Endothelial cell of umbilical vein (primary cell): ENCODE measurements around the gene EEF1AKMT2.

Source experiments
- EZH2 ChIP-seq: IDR thresholded peaks from 2 replicates; pipeline ENCODE4 v1.6.1; 2012; ENCODE audit warnings: borderline replicate concordance, low read depth, mild to moderate bottlenecking, moderate library complexity, low read length, inconsistent platforms; ENCODE audit not compliant: severe bottlenecking
- FOS ChIP-seq: IDR thresholded peaks from 2 replicates; pipeline ENCODE4 v1.6.1; 2011; ENCODE audit warnings: mild to moderate bottlenecking, low read length, moderate library complexity, borderline replicate concordance; ENCODE audit not compliant: insufficient read depth
- GATA2 ChIP-seq: IDR thresholded peaks from 2 replicates; pipeline ENCODE4 v1.7.0; 2011; ENCODE audit warnings: low read depth, mild to moderate bottlenecking, moderate library complexity, mixed read lengths, low read length; ENCODE audit not compliant: insufficient read length, insufficient read depth
- JUN ChIP-seq: IDR thresholded peaks from 2 replicates; pipeline ENCODE4 v1.6.1; 2011; ENCODE audit warnings: borderline replicate concordance, low read depth; ENCODE audit not compliant: insufficient read length, insufficient read depth
- MAX ChIP-seq: IDR thresholded peaks from 2 replicates; pipeline ENCODE4 v1.6.1; 2011; ENCODE audit not compliant: insufficient read depth, insufficient read length
- MYC ChIP-seq: IDR thresholded peaks from one replicate; pipeline ENCODE4 v1.6.1; 2011; ENCODE audit warnings: mild to moderate bottlenecking, low read depth, low read length
- POLR2A ChIP-seq: IDR thresholded peaks from 2 replicates; pipeline ENCODE4 v1.6.1; 2012; ENCODE audit warnings: low read depth, mild to moderate bottlenecking, control low read depth, low read length
- POLR2AphosphoS5 ChIP-seq: IDR thresholded peaks from 2 replicates; pipeline ENCODE4 v1.6.1; 2012; ENCODE audit warnings: low read depth, mild to moderate bottlenecking, control low read depth, low read length, moderate library complexity; ENCODE audit not compliant: insufficient read depth
- TF ChIP-seq, protein P1 (sequence below), 2 donors: IDR thresholded peaks; 1 replicate in 1 of 2; 2 replicates in 1 of 2; pipeline ENCODE4 v1.5.1; 2011; ENCODE audit warnings: low read length in 2 of 2, mild to moderate bottlenecking in 2 of 2, moderate library complexity in 2 of 2, control low read depth in 1 of 2, inconsistent platforms in 1 of 2, low read depth in 1 of 2; ENCODE audit not compliant: insufficient read depth in 1 of 2; ENCODE audit errors: extremely low read depth in 1 of 2

DNA sequence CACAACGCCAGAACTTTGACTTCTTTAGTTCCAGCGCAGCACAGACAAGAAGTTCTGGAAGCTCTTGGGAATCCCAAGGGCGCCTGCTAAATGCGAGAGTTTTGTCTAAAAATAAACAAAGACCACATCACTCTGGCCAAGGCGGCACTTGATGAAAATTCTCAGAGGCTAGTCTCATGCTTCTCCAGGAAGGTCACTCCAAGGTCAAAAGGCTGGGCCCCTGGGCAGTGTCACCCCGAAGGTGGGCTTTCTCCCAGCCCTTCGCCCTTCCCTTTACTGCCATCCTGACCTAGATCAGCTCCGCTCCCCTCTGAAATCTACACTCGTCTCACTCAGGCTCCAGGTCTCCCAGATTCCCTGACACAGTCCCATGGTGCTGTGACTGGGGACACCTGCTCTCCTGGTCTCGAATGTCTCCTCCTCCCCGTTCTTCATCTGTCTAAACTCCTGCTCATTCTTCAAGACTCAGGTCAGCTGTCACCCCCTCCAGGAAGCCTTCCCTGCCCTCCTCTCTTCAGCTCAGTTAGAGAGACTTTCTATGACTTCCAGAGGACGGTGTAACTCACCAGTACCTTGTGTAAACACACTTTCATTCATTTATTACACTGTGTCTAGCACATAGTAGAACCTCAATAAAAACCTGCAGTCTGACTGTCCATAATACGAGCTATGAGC lies 58.0 kb downstream of the EEF1AKMT2 start:
- TF ChIP-seq MYC (no peak), JUN (no peak), POLR2A (no peak), POLR2AphosphoS5 (no peak), EZH2 (no peak), FOS (no peak), GATA2 (no peak), MAX (no peak)
- TF ChIP-seq, protein P1, sequence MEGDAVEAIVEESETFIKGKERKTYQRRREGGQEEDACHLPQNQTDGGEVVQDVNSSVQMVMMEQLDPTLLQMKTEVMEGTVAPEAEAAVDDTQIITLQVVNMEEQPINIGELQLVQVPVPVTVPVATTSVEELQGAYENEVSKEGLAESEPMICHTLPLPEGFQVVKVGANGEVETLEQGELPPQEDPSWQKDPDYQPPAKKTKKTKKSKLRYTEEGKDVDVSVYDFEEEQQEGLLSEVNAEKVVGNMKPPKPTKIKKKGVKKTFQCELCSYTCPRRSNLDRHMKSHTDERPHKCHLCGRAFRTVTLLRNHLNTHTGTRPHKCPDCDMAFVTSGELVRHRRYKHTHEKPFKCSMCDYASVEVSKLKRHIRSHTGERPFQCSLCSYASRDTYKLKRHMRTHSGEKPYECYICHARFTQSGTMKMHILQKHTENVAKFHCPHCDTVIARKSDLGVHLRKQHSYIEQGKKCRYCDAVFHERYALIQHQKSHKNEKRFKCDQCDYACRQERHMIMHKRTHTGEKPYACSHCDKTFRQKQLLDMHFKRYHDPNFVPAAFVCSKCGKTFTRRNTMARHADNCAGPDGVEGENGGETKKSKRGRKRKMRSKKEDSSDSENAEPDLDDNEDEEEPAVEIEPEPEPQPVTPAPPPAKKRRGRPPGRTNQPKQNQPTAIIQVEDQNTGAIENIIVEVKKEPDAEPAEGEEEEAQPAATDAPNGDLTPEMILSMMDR (IDR thresholded peaks at IDR 0.05; ENCODE audit: extremely low read depth in 1 of 2, insufficient read depth in 1 of 2, low read depth in 1 of 2, low read length in 2 of 2) = no peak
